ENCODE measurements around the gene ZBTB20. TPM values are rescaled to one million over a fixed set of nuclear protein-coding genes. Genes with fewer than 3 reads are reported as not detected.

The ZBTB20 gene
- total RNA-seq, 1 experiment from 2014 or later, result 10.7 TPM

GRCh38 chr3:114400371-114400770 is 746.7 kb downstream of the ZBTB20 start:
- POLR2A ChIA-PET, result interaction anchor here (0.5 to 1.1 kb wide), 4 partner anchors 8 to 47 kb away, joined by 3 to 4 read pairs (median 3); no protein-coding TSS in a partner anchor
- no peaks in the 10 kb centered on the region for H3K9me3 Mint-ChIP-seq (ENCODE audit: unreplicated experiment)
- TF ChIP-seq, protein P1, sequence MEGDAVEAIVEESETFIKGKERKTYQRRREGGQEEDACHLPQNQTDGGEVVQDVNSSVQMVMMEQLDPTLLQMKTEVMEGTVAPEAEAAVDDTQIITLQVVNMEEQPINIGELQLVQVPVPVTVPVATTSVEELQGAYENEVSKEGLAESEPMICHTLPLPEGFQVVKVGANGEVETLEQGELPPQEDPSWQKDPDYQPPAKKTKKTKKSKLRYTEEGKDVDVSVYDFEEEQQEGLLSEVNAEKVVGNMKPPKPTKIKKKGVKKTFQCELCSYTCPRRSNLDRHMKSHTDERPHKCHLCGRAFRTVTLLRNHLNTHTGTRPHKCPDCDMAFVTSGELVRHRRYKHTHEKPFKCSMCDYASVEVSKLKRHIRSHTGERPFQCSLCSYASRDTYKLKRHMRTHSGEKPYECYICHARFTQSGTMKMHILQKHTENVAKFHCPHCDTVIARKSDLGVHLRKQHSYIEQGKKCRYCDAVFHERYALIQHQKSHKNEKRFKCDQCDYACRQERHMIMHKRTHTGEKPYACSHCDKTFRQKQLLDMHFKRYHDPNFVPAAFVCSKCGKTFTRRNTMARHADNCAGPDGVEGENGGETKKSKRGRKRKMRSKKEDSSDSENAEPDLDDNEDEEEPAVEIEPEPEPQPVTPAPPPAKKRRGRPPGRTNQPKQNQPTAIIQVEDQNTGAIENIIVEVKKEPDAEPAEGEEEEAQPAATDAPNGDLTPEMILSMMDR (IDR thresholded peaks at IDR 0.05; ENCODE audit: unreplicated experiment), result no peak

GRCh38 chr3:114394551-114394950 is 752.5 kb downstream of the ZBTB20 start:
- BruUV-seq (replicated peaks), result no TSS peak
- Mint-ChIP-seq H3K4me3 (ENCODE audit: unreplicated experiment) (no peak overlapping the region), H3K27ac (ENCODE audit: low read depth, unreplicated experiment) (no peak overlapping the region), H3K36me3 (ENCODE audit: insufficient read depth, unreplicated experiment) (no peaks in the 10 kb centered on the region), H3K9me3 (ENCODE audit: unreplicated experiment) (no peaks in the 10 kb centered on the region), H3K27me3 (ENCODE audit: insufficient read depth, unreplicated experiment) (no peaks in the 10 kb centered on the region), H3K4me1 (ENCODE audit: insufficient read depth, unreplicated experiment) (peaks cover 6% of the 10 kb centered on the region)
- ChIA-PET CTCF (interaction anchor here (0.6 to 3.2 kb wide), 7 partner anchors 9 to 1147 kb away, joined by 3 to 28 read pairs (median 4); no protein-coding TSS in a partner anchor), POLR2A (interaction anchor here (0.6 to 1.5 kb wide), 4 partner anchors 12 to 773 kb away, joined by 3 to 4 read pairs (median 3); no protein-coding TSS in a partner anchor)
- intact Hi-C loops (cut with micrococcal nuclease), result no loop called here
- no peak for DNase-seq (ENCODE audit: unreplicated experiment)
- TF ChIP-seq, protein P1 (IDR thresholded peaks at IDR 0.05; ENCODE audit: unreplicated experiment), result no peak

More at GRCh38 chr3:114400371-114400770, 746.7 kb downstream of the ZBTB20 start:
- Mint-ChIP-seq H3K4me1 (ENCODE audit: insufficient read depth, unreplicated experiment) (peaks cover 5% of the 10 kb centered on the region), H3K36me3 (ENCODE audit: insufficient read depth, unreplicated experiment) (no peaks in the 10 kb centered on the region), H3K27ac (ENCODE audit: low read depth, unreplicated experiment) (no peak overlapping the region), H3K4me3 (ENCODE audit: unreplicated experiment) (no peak overlapping the region), H3K27me3 (ENCODE audit: insufficient read depth, unreplicated experiment) (no peaks in the 10 kb centered on the region)
- intact Hi-C loops (cut with micrococcal nuclease), result no loop called here
- DNase-seq (ENCODE audit: unreplicated experiment), result no peak
- CTCF ChIA-PET, result interaction anchor here (0.7 to 6.1 kb wide), 7 partner anchors 14 to 1436 kb away, joined by 3 to 52 read pairs (median 4); no protein-coding TSS in a partner anchor
- BruUV-seq (replicated peaks), result no TSS peak

DNA sequence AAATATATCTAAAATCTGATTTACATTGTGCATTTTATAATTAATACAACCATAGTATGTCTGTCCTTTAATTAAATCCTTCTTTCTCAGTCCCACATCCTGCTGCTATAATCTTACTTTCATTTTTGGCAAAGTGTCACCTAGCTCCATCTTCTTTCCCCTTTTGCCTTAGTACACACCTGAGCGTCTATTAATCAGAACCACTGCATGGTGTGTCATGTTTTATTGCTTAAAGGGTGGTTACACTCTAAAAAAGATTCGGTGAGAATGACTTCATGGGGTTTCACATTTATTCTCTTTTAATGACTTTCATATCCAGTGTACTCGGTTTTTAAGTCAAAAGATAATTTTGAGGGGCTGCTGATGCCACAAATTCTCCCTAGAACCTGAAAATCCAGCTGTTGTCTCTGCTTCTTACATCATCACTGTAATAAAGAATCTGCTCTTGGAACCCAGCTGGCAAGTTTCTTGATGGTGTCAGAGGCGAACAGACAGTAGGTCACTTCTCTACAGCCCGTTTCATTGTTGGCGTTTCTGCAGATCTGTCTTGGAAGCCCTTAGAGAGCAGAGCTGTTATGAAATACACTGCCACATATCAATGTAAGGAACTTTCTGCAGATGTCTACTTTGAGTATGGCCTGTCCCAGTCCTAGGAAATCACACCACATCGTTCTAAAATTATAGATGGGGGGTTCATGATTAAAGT is 753.6 kb downstream of the ZBTB20 start:
- BruUV-seq (replicated peaks), result no TSS peak
- H3K9me3 Mint-ChIP-seq (ENCODE audit: unreplicated experiment), result no peaks in the 10 kb centered on the region
- peaks cover 6% of the 10 kb centered on the region for H3K4me1 Mint-ChIP-seq (ENCODE audit: insufficient read depth, unreplicated experiment)
- ChIA-PET POLR2A (interaction anchor here (1.5 kb wide), 1 partner anchor 54 kb away, joined by 4 read pairs; no protein-coding TSS in a partner anchor), CTCF (interaction anchor here (0.6 to 3.2 kb wide), 7 partner anchors 10 to 556 kb away, joined by 3 to 28 read pairs (median 5); no protein-coding TSS in a partner anchor)
- intact Hi-C loops (cut with micrococcal nuclease), result no loop called here
- no peak overlapping the region for H3K27ac Mint-ChIP-seq (ENCODE audit: low read depth, unreplicated experiment)
- TF ChIP-seq, protein P1 (IDR thresholded peaks at IDR 0.05; ENCODE audit: unreplicated experiment), result no peak
- DNase-seq (ENCODE audit: unreplicated experiment), result no peak
- peaks cover 4% of the 10 kb centered on the region for H3K36me3 Mint-ChIP-seq (ENCODE audit: insufficient read depth, unreplicated experiment)
- H3K4me3 Mint-ChIP-seq (ENCODE audit: unreplicated experiment), result no peak overlapping the region
- H3K27me3 Mint-ChIP-seq (ENCODE audit: insufficient read depth, unreplicated experiment), result no peaks in the 10 kb centered on the region

DNA sequence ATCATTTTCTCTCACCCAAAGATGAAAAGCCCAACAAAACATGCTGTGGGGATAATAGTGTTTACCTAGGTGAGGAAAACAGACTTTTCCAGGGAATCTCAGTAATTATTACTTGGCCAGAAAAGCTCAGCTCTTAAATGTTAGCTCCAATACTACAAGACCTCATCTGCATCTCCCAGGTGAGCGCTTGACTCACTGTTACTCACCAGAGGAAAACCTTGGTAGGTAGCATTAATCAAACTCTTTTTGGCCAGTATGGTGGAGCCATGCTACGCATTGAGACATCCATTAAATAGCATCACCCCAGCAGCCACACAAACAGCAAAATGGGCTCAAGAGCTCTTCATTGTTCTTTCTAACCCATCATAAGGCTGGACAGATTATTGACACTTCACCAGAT is 754.3 kb downstream of the ZBTB20 start:
- POLR2A ChIA-PET, result no interaction called here
- H3K4me1 Mint-ChIP-seq (ENCODE audit: insufficient read depth, unreplicated experiment), result peaks cover 6% of the 10 kb centered on the region
- H3K27ac Mint-ChIP-seq (ENCODE audit: low read depth, unreplicated experiment), result no peak overlapping the region
- no TSS peak for BruUV-seq (replicated peaks)
- H3K4me3 Mint-ChIP-seq (ENCODE audit: unreplicated experiment), result no peak overlapping the region
- TF ChIP-seq, protein P1 (IDR thresholded peaks at IDR 0.05; ENCODE audit: unreplicated experiment), result no peak
- DNase-seq (ENCODE audit: unreplicated experiment), result no peak
- H3K36me3 Mint-ChIP-seq (ENCODE audit: insufficient read depth, unreplicated experiment), result peaks cover 10% of the 10 kb centered on the region
- H3K9me3 Mint-ChIP-seq (ENCODE audit: unreplicated experiment), result no peaks in the 10 kb centered on the region
- no peaks in the 10 kb centered on the region for H3K27me3 Mint-ChIP-seq (ENCODE audit: insufficient read depth, unreplicated experiment)
- intact Hi-C loops (cut with micrococcal nuclease), result no loop called here
- CTCF ChIA-PET, result interaction anchor here (0.6 to 3.2 kb wide), 4 partner anchors 9 to 556 kb away, joined by 3 to 28 read pairs (median 5); no protein-coding TSS in a partner anchor

Measured in MCF 10A (cell line).